MCF 10A (cell line): ENCODE measurements around the gene PEAR1. TPM values are rescaled to one million over a fixed set of nuclear protein-coding genes. Genes with fewer than 3 reads are reported as not detected.

ENCODE experiments used
- BruUV-seq: library from RNA; stranded (reverse); fragments of 400-500 nt; replicated peaks from 2 replicates; lab custom pipeline; 2021; lab: Mats Ljungman, UMichigan
- CTCF ChIA-PET: fragments of 300-600 bp; sonication (Branson Sonifier 250); formaldehyde crosslinking; extraction: SDS; loops from one replicate; lab custom pipeline; 2021; ENCODE audit warnings: antibody characterized with exemption, inconsistent platforms; lab: Yijun Ruan, JAX
- POLR2A ChIA-PET: fragments of 300-600, 350-650 bp; sonication (Branson Sonifier 250); formaldehyde crosslinking; extraction: SDS; loops from one replicate; lab custom pipeline; 2020; ENCODE audit warnings: antibody characterized with exemption, inconsistent platforms; lab: Yijun Ruan, JAX
- DNase-seq: peaks from one replicate; pipeline ENCODE4 v3.0.0-alpha.2; 2018; ENCODE audit not compliant: unreplicated experiment
- H3K27ac Mint-ChIP-seq: one replicate; pipeline ENCODE4 v1.8.0; 2022; ENCODE audit warnings: mild to moderate bottlenecking, low read depth, mixed read lengths; ENCODE audit not compliant: unreplicated experiment
- H3K27me3 Mint-ChIP-seq: one replicate; pipeline ENCODE4 v1.8.0; 2022; ENCODE audit warnings: mixed read lengths; ENCODE audit not compliant: insufficient read depth, unreplicated experiment
- H3K36me3 Mint-ChIP-seq: one replicate; pipeline ENCODE4 v1.8.0; 2022; ENCODE audit warnings: mild to moderate bottlenecking, moderate library complexity, mixed read lengths; ENCODE audit not compliant: insufficient read depth, unreplicated experiment
- H3K4me1 Mint-ChIP-seq: one replicate; pipeline ENCODE4 v1.8.0; 2022; ENCODE audit warnings: mixed read lengths; ENCODE audit not compliant: insufficient read depth, unreplicated experiment
- H3K4me3 Mint-ChIP-seq: one replicate; pipeline ENCODE4 v1.8.0; 2022; ENCODE audit warnings: mild to moderate bottlenecking, moderate library complexity, mixed read lengths; ENCODE audit not compliant: unreplicated experiment
- H3K9me3 Mint-ChIP-seq: one replicate; pipeline ENCODE4 v1.8.0; 2022; ENCODE audit warnings: mixed read lengths; ENCODE audit not compliant: unreplicated experiment
- CTCF ChIP-seq: fragments of 200-600 bp; IDR thresholded peaks from one replicate; pipeline ENCODE4 v1.8.0; 2022; ENCODE audit warnings: antibody characterized with exemption, mild to moderate bottlenecking; ENCODE audit not compliant: unreplicated experiment
- intact Hi-C: fragments of 100-400 bp; cut with micrococcal nuclease; formaldehyde crosslinking; loops from 2 replicates; pipeline ENCODE4 v1.14.1; 2022
- total RNA-seq: library from RNA; stranded (reverse); gene quantifications from 2 replicates; pipeline ENCODE4 v1.2.3, GENCODE V29; 2022

PEAR1 gene
- total RNA-seq, 1 experiment from 2014 or later, result 6.5 TPM

GRCh38 chr1:156883919-156884318 is 9.6 kb upstream of the PEAR1 start:
- Mint-ChIP-seq H3K9me3 (no peaks in the 10 kb centered on the region), H3K4me3 (no peak overlapping the region), H3K27ac (no peak overlapping the region), H3K36me3 (no peaks in the 10 kb centered on the region), H3K27me3 (peaks cover 76% of the 10 kb centered on the region), H3K4me1 (no peaks in the 10 kb centered on the region)
- intact Hi-C loops, result no loop called here
- no peak for DNase-seq
- no peak for TF ChIP-seq CTCF
- POLR2A ChIA-PET, result no interaction called here
- no TSS peak for BruUV-seq
- CTCF ChIA-PET, result interaction anchor here (0.6 to 14.2 kb wide), 13 partner anchors 7 to 206 kb away, joined by 3 to 284 read pairs (median 3); partner anchors contain the start of genes INSRR, NTRK1 and PEAR1

DNA sequence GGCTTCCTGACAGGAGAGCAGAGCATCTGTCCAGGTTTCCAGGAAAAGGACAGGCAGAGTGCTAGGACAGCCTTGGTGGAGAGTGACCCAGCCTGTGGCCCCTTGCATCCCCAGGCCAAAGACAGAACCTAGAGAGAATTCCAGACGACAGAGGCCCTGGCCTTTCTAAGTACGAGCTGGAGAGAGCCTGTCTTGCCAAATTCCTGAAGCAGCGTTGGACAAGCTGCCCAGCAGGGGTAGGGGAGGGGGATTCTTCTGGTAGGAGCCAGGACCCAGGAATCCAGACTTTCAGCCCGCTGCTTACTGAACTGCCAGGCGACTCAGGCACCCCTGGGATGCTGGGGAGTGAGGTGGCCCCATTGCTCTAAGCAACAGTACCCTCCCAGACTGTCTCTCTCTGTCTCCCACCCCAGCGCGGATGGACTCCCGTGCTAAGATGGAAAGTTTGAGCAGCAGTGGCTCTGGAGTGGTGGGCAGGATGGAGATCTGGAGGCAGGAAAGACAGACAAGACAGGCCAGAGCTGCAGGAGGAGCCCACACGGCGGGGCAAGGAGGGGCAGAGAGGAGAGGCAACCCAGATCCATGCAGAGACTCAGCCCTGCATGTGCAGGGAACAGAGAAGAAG is 8.8 kb upstream of the PEAR1 start:
- intact Hi-C loops, result no loop called here
- no peaks in the 10 kb centered on the region for H3K9me3 Mint-ChIP-seq
- H3K27me3 Mint-ChIP-seq, result peaks cover 74% of the 10 kb centered on the region
- no TSS peak for BruUV-seq
- no peaks in the 10 kb centered on the region for H3K36me3 Mint-ChIP-seq
- ChIA-PET POLR2A (interaction anchor here (0.6 to 0.9 kb wide), 2 partner anchors 58 to 193 kb away, joined by 3 read pairs; no protein-coding TSS in a partner anchor), CTCF (interaction anchor here (0.6 to 14.2 kb wide), 16 partner anchors 6 to 439 kb away, joined by 3 to 284 read pairs (median 4); partner anchors contain the start of genes INSRR, NTRK1 and PEAR1)
- H3K27ac Mint-ChIP-seq, result no peak overlapping the region
- H3K4me3 Mint-ChIP-seq, result no peak overlapping the region
- DNase-seq, result no peak
- no peak for TF ChIP-seq CTCF
- H3K4me1 Mint-ChIP-seq, result no peaks in the 10 kb centered on the region

GRCh38 chr1:156885314-156885713 is 8.2 kb upstream of the PEAR1 start:
- no TSS peak for BruUV-seq
- POLR2A ChIA-PET, result interaction anchor here (0.9 kb wide), 1 partner anchor 57 kb away, joined by 3 read pairs; no protein-coding TSS in a partner anchor
- Mint-ChIP-seq H3K27me3 (peaks cover 68% of the 10 kb centered on the region), H3K9me3 (no peaks in the 10 kb centered on the region), H3K36me3 (no peaks in the 10 kb centered on the region), H3K4me1 (no peaks in the 10 kb centered on the region), H3K27ac (no peak overlapping the region), H3K4me3 (no peak overlapping the region)
- no peak for TF ChIP-seq CTCF
- CTCF ChIA-PET, result interaction anchor here (0.6 to 17.6 kb wide), 9 partner anchors 24 to 440 kb away, joined by 3 to 363 read pairs (median 6); partner anchors contain the start of genes INSRR, LRRC71 and NTRK1
- intact Hi-C loops, result no loop called here
- no peak for DNase-seq

GRCh38 chr1:156885880-156886355 is 7.6 kb upstream of the PEAR1 start:
- DNase-seq, result no peak
- Mint-ChIP-seq H3K27ac (no peak overlapping the region), H3K27me3 (peaks cover 62% of the 10 kb centered on the region), H3K9me3 (no peaks in the 10 kb centered on the region), H3K4me1 (no peaks in the 10 kb centered on the region), H3K36me3 (no peaks in the 10 kb centered on the region), H3K4me3 (no peak overlapping the region)
- no peak for TF ChIP-seq CTCF
- ChIA-PET POLR2A (interaction anchor here (0.6 kb wide), 1 partner anchor 192 kb away, joined by 3 read pairs; no protein-coding TSS in a partner anchor), CTCF (interaction anchor here (0.6 to 17.6 kb wide), 12 partner anchors 16 to 440 kb away, joined by 3 to 363 read pairs (median 4); partner anchors contain the start of genes INSRR, LRRC71 and NTRK1)
- intact Hi-C loops, result no loop called here
- BruUV-seq, result no TSS peak
